Calu3 (cell line): ENCODE data around the gene GRAMD2A. TPM values are rescaled to one million over a fixed set of nuclear protein-coding genes. Genes with fewer than 3 reads are reported as not detected.

ENCODE experiments used
- BruUV-seq: library from RNA; stranded (reverse); fragments of 400-500 nt; replicated peaks from 2 replicates; lab custom pipeline; 2021; lab: Mats Ljungman, UMichigan
- CTCF ChIA-PET: fragments of 300-600 bp; sonication (Branson Sonifier 250); formaldehyde crosslinking; loops from one replicate; lab custom pipeline; 2022; ENCODE audit warnings: antibody characterized with exemption; lab: Charles Lee
- DNase-seq: peaks from one replicate; pipeline ENCODE4 v3.0.0; 2022
- H3K27ac Mint-ChIP-seq: one replicate; pipeline ENCODE4 v1.8.0; 2022; ENCODE audit warnings: mixed read lengths; ENCODE audit not compliant: unreplicated experiment
- H3K27me3 Mint-ChIP-seq: one replicate; pipeline ENCODE4 v1.8.0; 2022; ENCODE audit warnings: mixed read lengths; ENCODE audit not compliant: unreplicated experiment
- H3K36me3 Mint-ChIP-seq: one replicate; pipeline ENCODE4 v1.8.0; 2022; ENCODE audit warnings: mild to moderate bottlenecking, moderate library complexity, mixed read lengths; ENCODE audit not compliant: insufficient read depth, unreplicated experiment
- H3K4me1 Mint-ChIP-seq: one replicate; pipeline ENCODE4 v1.8.0; 2022; ENCODE audit warnings: mild to moderate bottlenecking, low read depth, mixed read lengths; ENCODE audit not compliant: unreplicated experiment
- H3K4me3 Mint-ChIP-seq: one replicate; pipeline ENCODE4 v1.8.0; 2022; ENCODE audit warnings: mild to moderate bottlenecking, low read depth, moderate library complexity, mixed read lengths; ENCODE audit not compliant: unreplicated experiment
- H3K9me3 Mint-ChIP-seq: one replicate; pipeline ENCODE4 v1.8.0; 2022; ENCODE audit warnings: low read depth, mixed read lengths; ENCODE audit not compliant: unreplicated experiment
- CTCF ChIP-seq: fragments of 200-600 bp; IDR thresholded peaks from one replicate; pipeline ENCODE4 v1.8.0; 2022; ENCODE audit warnings: antibody characterized with exemption; ENCODE audit not compliant: unreplicated experiment
- intact Hi-C: fragments of 100-400 bp; cut with micrococcal nuclease; formaldehyde crosslinking; loops from one replicate; pipeline ENCODE4 v1.10.0; 2022; ENCODE audit not compliant: unreplicated experiment
- total RNA-seq: library from RNA; stranded (reverse); gene quantifications from 2 replicates; pipeline ENCODE4 v1.2.3, GENCODE V29; 2022

Gene GRAMD2A
- total RNA-seq, 1 experiment from 2014 or later: 2.2 TPM

- H3K36me3 Mint-ChIP-seq: peaks cover 93% of the 10 kb centered on the region
- H3K4me1 Mint-ChIP-seq: peaks cover 45% of the 10 kb centered on the region
- H3K27ac Mint-ChIP-seq: peak overlapping the region; percentile 39
- no peak for TF ChIP-seq CTCF
- CTCF ChIA-PET: interaction anchor here (0.7 kb wide), 1 partner anchor 9 kb away, joined by 3 read pairs; no protein-coding TSS in a partner anchor
- no peaks in the 10 kb centered on the region for H3K27me3 Mint-ChIP-seq
- no TSS peak for BruUV-seq
- H3K4me3 Mint-ChIP-seq: no peak overlapping the region
- no peaks in the 10 kb centered on the region for H3K9me3 Mint-ChIP-seq
- intact Hi-C loops: no loop called here
- no peak for DNase-seq
Observed at GRCh38 chr15:72201391-72201921, 3.9 kb upstream of the GRAMD2A start.

GRCh38 chr15:72200395-72201237 lies 3.0 kb upstream of the GRAMD2A start:
- Mint-ChIP-seq H3K36me3 (peaks cover 93% of the 10 kb centered on the region), H3K9me3 (no peaks in the 10 kb centered on the region), H3K27me3 (no peaks in the 10 kb centered on the region), H3K4me3 (no peak overlapping the region), H3K27ac (peak overlapping the region; percentile 39), H3K4me1 (peaks cover 38% of the 10 kb centered on the region)
- CTCF ChIA-PET: interaction anchor here (0.6 to 2.5 kb wide), 5 partner anchors 10 to 140 kb away, joined by 3 to 10 read pairs (median 6); partner anchors contain the start of gene PKM
- intact Hi-C loops: no loop called here
- no peak for DNase-seq
- no peak for TF ChIP-seq CTCF
- BruUV-seq: no TSS peak

DNA sequence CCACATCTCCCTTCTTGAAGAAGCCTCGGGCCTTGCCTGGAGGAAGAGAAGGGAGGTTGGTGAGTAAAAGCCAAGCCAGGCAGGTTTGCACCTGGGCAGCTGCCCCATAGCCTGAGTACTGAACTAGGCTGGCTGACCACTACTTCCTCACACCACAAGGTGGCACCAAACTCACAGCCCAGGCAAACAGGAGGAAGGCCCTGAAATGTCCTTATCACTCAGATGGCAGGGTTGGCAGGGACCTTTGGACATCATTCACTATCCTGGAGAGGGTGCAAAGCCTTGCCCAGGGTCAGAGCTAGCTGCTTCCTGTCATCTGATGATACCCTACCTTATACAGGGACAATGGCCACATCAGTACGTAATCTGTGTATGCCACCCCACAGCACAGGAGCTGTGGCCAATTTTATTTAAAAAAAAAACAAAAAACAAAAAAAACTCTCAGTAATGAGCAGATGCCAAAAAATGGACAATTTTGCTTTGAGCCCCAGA lies 2.2 kb upstream of the GRAMD2A start:
- Mint-ChIP-seq H3K4me3 (no peak overlapping the region), H3K36me3 (peaks cover 84% of the 10 kb centered on the region), H3K4me1 (peaks cover 38% of the 10 kb centered on the region), H3K27me3 (no peaks in the 10 kb centered on the region), H3K27ac (no peak overlapping the region), H3K9me3 (no peaks in the 10 kb centered on the region)
- CTCF ChIA-PET: interaction anchor here (0.6 to 2.5 kb wide), 4 partner anchors 22 to 141 kb away, joined by 3 to 10 read pairs (median 7); partner anchors contain the start of gene PKM
- intact Hi-C loops: loop anchor here (2.0 kb wide), 1 partner anchor 87 kb away; no protein-coding TSS in a partner anchor
- peak; percentile 93 for TF ChIP-seq CTCF
- no TSS peak for BruUV-seq
- DNase-seq: peak; percentile 88

- intact Hi-C loops: loop anchor here (2.0 kb wide), 1 partner anchor 88 kb away; no protein-coding TSS in a partner anchor
- TF ChIP-seq CTCF: no peak
- Mint-ChIP-seq H3K27me3 (no peaks in the 10 kb centered on the region), H3K9me3 (no peaks in the 10 kb centered on the region), H3K36me3 (peaks cover 79% of the 10 kb centered on the region), H3K4me1 (peaks cover 38% of the 10 kb centered on the region), H3K27ac (peak overlapping the region; percentile 72), H3K4me3 (no peak overlapping the region)
- no peak for DNase-seq
- TSS peak; percentile 100 for BruUV-seq
- CTCF ChIA-PET: interaction anchor here (0.7 to 2.5 kb wide), 4 partner anchors 23 to 33 kb away, joined by 4 to 10 read pairs (median 7); partner anchors contain the start of gene PKM
Observed at GRCh38 chr15:72199205-72199515, 1.6 kb upstream of the GRAMD2A start.
